Activated CD8-positive, alpha-beta memory T cell treated with anti-CD3 and anti-CD28 coated beads, Interleukin-2, amount 50 U/mL, for 24 hours (primary cell): ENCODE measurements around the gene PGAP3.

ENCODE experiments used
- DNase-seq: peaks from one replicate; pipeline ENCODE4 v3.0.0-alpha.2; 2020; ENCODE audit errors: extremely low read depth

Gene PGAP3

DNA sequence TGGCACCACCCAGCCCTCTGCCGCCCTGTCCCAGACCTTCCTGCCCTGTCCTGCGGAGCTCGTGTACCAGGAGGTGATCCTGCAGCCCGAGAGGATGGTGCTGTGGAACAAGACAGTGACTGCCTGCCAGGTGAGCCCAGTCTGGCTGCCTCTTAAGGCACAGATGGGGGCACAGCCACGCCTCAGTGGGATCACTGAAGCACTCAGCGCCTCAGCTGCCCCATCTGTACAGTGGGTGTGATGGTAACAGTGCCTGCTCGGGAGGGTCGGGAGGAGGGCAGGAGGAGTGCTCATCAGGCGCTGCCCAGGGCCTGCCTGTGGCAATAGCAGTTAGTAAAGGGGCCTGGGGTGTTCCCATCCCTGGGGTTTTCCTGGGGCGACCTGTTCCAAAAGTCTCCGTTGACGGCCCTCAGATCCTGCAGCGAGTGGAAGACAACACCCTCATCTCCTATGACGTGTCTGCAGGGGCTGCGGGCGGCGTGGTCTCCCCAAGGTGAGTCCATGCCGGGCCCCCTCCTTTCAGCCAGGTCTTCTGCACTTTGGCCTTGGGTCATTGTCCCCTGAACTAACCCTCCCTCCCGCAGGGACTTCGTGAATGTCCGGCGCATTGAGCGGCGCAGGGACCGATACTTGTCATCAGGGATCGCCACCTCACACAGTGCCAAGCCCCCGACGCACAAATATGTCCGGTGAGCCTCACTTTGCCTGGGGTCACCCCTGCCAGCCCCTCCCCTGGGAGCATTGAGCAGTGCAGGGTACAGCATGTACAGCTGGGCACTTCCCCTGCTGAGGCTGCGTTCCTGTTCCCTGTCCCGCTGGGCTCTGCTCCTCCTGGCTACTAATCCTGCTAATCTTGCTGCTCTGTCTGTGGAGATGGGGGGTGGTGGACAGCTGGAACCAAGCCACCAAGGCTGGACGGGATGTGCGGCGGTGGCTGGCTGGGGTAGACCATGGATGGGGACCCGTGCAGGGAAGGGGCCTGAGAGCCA, 27.2 kb downstream of the PGAP3 start:
- DNase-seq = no peak

- DNase-seq = no peak
Observed at GRCh38 chr17:39660011-39660360, 27.9 kb downstream of the PGAP3 start.

- DNase-seq = no peak
Observed at GRCh38 chr17:39659279-39660010, 28.4 kb downstream of the PGAP3 start.

- no peak for DNase-seq
Observed at GRCh38 chr17:39658760-39659159, 29.1 kb downstream of the PGAP3 start.

DNA sequence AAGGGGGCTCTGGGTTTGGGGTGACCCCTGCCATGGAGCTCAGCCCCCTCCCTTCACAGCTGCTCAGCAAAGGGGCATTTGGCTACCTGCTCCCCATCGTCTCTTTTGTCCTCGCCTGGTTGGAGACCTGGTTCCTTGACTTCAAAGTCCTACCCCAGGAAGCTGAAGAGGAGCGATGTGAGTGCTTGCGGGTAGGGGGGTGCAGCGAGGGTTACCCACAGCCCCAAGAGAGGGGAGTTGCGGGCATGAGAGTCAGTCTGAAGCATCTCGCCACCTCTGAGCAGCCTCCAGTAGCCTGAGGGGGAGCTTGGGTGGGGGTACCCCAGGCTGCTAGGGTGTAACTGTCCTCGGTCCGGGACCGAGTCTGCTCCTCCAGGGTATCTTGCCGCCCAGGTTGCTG, 29.5 kb downstream of the PGAP3 start:
- no peak for DNase-seq

GRCh38 chr17:39655105-39655504, 32.8 kb downstream of the PGAP3 start:
- no peak for DNase-seq

DNA sequence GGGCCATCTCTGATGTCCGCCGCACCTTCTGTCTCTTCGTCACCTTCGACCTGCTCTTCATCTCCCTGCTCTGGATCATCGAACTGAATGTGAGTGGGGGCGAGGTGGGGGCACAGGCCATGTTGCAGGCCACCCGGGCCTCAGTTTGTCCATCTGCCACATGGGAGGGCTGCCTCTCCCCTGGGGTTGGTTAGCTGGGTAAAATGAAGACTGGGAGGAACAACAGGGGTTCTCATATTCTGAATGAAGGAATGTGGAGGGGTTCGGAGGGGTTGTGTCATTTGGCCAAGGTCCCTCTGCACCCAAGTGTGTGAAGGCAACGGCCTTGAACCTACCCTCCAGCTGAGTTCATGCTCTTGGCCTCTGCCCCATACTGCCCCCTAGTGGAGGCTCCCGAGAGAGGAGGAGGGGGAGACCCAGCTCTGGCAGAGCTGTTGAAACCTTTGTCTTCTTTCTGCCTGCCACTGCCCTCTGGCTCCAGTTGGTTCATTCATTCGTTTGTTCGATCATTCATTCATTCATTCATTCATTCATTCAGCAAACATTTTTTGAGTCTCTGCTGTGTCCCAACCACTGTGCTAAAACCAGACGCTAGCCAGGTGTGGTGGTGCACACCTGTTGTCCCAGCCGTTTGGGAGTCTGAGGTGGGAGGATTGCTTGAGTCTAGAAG, 34.1 kb downstream of the PGAP3 start:
- DNase-seq = peak; percentile 57

- no peak for DNase-seq
Observed at GRCh38 chr17:39653316-39653661, 34.6 kb downstream of the PGAP3 start.

- no peak for DNase-seq
Observed at GRCh38 chr17:39652587-39653315, 35.1 kb downstream of the PGAP3 start.

DNA sequence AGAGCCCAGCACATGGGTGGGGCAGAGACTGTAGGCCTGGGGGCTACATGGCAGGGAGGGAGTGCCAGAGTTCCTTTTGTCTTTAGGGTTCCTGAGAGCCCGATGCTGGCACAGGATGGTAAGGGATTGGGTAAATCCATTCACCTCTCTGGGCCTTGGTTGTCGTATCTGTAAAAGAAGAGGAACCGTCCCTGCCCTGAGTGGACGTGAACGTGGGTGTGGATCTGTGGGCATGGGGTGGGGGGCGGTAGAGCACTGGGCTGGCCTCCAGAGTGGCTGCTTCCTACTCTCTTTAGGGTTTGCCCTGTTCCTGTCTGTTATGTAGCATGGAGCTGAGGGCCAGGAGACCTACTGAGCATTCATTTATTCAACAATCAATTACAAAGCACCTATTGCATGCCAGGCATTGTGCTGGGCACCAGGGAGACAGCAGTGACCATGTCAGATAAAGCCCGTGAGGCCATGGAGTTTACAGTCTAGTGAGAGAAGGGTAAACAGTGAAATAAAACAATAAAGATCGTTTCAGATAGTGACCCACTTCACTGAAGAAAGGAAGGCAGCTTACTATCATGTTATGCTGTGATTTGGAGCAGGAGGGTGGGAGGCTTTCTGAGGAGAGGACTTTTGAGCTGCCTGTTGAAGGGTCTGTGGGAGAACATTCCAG, 35.8 kb downstream of the PGAP3 start:
- DNase-seq = no peak

GRCh38 chr17:39650121-39650579, 37.7 kb downstream of the PGAP3 start:
- DNase-seq = no peak

DNA sequence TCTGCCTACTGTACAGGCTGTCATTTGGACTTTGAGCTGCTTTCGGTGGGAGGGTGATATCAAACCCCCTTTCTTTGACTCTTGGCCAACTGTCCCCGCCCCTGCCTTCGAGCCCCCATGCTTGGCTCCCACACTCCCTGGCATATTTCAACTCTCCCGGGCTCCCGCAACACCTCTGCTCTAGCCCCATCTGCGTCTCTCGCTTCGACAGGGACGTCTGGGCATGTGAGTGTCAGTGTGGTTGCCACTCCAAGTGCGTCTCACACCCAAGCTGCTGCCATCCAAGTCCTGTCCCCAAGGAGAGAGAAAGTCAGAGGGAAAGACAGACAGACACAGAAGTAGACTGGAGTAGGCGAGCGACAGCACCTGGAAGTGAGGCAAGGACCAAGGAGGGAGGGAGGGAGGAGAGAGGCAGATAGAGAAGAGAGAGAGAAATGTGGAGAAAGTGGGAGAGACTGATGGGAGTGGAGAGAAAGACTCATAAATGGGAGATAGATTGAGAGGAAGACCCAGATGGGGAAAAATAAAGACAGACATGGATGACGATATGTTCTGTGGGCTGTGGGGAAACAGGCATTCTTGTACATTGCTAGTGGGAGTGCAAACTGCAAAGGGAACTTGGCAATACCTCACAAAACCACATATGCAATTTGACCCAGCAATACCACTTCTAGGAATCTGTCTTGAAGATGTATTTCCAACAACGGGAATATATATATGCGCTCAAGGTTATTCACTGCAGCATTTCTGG, 39.1 kb downstream of the PGAP3 start:
- DNase-seq = no peak

DNA sequence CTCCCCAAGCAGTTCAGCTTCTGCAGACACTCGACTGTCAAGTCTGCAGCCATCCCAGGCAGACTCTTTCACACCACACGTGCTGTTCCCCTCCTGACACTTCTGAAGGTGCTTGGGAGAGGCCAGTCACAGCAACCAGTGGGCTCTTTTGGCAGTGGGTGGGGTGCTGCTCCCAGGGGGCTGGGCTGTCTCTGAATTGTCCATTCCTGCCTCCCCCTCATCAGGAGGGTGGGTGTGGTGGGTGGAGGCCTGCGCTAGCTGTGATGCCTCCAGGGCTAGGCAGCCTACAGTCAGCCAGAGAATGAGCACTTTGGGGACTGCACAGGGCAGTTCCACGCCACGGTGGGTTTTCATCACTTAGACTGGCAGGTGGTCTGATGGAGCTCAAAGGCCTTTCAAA, 40.6 kb downstream of the PGAP3 start:
- no peak for DNase-seq

DNA sequence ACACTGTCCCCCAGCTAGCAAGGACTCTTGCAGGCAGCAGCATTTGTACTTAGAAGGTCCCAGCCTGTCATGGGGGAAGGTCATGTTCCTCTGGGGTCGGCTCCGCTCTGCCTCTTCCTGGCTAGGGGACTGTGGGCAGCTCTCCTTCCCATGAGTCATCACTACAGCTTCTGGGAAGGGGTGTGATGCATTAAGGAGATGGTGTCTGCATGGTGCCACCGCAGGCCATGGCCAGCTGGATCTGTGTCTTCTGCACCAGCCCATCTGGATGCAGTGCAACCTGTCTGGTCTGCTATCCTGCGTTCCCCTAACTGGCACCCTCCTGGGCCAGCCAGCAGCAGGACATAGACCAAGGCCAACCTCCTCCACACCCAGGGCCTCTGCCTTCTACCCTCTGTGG, 44.6 kb downstream of the PGAP3 start:
- DNase-seq = no peak

DNA sequence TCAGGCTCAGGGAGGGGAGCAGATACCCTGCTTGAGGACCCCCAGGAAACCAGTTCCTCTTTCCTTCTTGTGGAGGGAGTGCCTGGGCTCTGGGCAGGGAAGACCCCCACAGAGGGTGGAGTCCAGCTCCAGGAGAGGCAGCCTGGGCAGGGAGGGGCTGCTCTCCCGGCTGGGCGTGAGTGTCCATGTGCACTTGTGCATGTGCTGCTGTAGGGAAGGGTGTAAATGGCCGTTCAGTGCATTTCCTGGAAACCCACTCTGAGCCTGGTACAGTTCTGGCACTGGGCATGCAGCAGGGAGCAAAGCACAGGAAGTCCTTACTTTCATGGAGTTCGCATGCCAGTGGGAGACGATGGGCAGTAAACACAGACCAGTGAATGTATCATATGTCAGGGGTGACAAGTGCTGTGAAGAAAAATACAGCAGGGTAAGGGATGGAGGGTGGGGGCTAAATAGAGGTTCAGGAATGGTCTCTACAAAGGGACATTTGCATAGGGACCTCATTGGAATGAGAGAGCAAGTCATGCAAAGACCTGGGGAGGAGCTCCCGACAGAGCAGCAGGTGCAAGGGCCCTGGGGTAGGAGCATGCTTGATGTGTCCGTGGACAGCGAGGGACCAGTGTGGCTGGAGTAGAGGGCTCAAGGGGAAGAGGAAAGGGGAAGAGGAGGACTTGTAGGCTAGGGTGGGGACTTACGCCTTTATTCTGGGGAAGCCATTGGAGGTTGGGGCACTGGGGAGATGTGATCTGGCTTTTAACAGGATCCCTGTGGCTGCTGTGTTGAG, 45.4 kb downstream of the PGAP3 start:
- no peak for DNase-seq

DNA sequence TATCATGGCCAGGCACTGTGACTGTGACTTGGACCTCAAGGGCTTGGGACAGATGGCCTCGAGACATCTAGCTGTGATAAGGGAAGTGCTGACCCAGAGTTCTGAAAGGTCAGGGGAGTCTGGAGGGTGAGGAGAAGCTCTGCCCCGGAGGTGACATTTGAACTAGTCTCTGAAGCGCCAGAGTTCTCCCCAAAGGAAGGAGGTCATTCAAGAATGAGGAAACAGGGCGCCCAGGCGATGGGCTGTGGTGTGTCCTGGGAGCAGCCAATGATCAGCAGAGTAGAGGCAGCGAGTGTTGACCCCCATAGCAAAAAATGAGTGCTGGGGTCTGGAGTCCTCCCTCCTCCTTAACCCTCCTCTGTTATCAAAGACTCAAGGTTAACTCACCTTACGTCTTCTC, 46.0 kb downstream of the PGAP3 start:
- no peak for DNase-seq

GRCh38 chr17:39641097-39641496, 46.8 kb downstream of the PGAP3 start:
- DNase-seq = no peak

DNA sequence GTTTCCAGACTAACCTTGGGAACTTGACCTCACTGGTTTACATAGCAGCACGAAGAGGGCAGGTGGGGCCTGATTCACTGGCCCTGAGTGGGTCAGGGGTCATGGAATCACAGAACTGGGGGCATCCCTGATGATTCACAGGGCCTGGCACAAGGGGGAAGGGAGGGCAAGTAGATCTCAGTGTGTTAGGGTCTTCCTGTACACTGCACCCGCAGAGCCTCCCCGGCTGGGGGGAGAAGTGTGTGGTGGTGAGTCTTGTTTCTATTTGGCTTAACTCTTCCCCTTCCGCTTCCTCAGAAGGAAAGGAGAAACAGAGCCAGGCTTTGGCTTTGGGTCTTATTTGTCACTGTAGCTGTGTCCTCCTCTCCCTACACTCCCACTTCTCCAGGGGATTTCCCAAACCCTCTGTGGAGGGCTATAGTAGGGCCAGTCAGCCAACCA, 47.2 kb downstream of the PGAP3 start:
- DNase-seq = no peak

GRCh38 chr17:39639566-39640458, 48.0 kb downstream of the PGAP3 start:
- DNase-seq = no peak
